Common myeloid progenitor, CD34-positive (primary cell): ENCODE data around the gene TELO2.

Experiments
- CTCF ChIA-PET: fragments of 350-600 bp; sonication (Branson Sonifier 250); formaldehyde crosslinking; loops from one replicate; lab custom pipeline; 2021; ENCODE audit warnings: antibody characterized with exemption; lab: Charles Lee
- POLR2A ChIA-PET: fragments of 350-600 bp; sonication (Branson Sonifier 250); formaldehyde crosslinking; loops from one replicate; lab custom pipeline; 2021; ENCODE audit warnings: antibody characterized with exemption; lab: Charles Lee
- DNase-seq, 3 donors: peaks; one replicate each; pipeline versions ENCODE4 v3.0.0 to v3.0.0-alpha.2; 2013
- H3K27ac ChIP-seq, 2 experiments: 1 replicate in 1 of 2; 2 replicates in 1 of 2; pipeline ENCODE4 v1.7.0; 2013; ENCODE audit warnings: inconsistent platforms in 2 of 2, low read length in 2 of 2, mild to moderate bottlenecking in 2 of 2, low read depth in 1 of 2, moderate library complexity in 1 of 2; ENCODE audit not compliant: severe bottlenecking in 2 of 2, insufficient read depth in 1 of 2, poor library complexity in 1 of 2
- H3K27me3 ChIP-seq, 5 experiments: replicated peaks in 2 of 5; 1 replicate in 3 of 5; 2 replicates in 2 of 5; pipeline versions ENCODE4 v1.6.1 to v1.7.0; 2013; ENCODE audit warnings: low read length in 4 of 5, mild to moderate bottlenecking in 2 of 5, moderate library complexity in 2 of 5, inconsistent platforms in 1 of 5; ENCODE audit not compliant: insufficient read depth in 5 of 5, control insufficient read depth in 4 of 5
- H3K36me3 ChIP-seq, 4 experiments: 1 replicate in 2 of 4; 2 replicates in 2 of 4; pipeline versions ENCODE4 v1.6.1 to v1.7.0; 2013; ENCODE audit warnings: low read length in 3 of 4, control low read depth in 1 of 4, mild to moderate bottlenecking in 1 of 4; ENCODE audit not compliant: control insufficient read depth in 4 of 4, insufficient read depth in 4 of 4
- H3K4me1 ChIP-seq, 4 experiments: 1 replicate in 3 of 4; 2 replicates in 1 of 4; pipeline versions ENCODE4 v1.6.1 to v1.7.1; 2013; ENCODE audit warnings: low read length in 3 of 4, mild to moderate bottlenecking in 3 of 4, control low read depth in 1 of 4, inconsistent platforms in 1 of 4, moderate library complexity in 1 of 4; ENCODE audit not compliant: control insufficient read depth in 4 of 4, insufficient read depth in 4 of 4; ENCODE audit errors: control extremely low read depth in 1 of 4
- H3K4me3 ChIP-seq, 7 experiments: 1 replicate in 4 of 7; 2 replicates in 3 of 7; pipeline versions ENCODE4 v1.5.1 to v1.7.0; 2013; ENCODE audit warnings: mild to moderate bottlenecking in 7 of 7, low read length in 6 of 7, moderate library complexity in 6 of 7, inconsistent platforms in 2 of 7, low read depth in 2 of 7, control low read depth in 1 of 7; ENCODE audit not compliant: insufficient read depth in 4 of 7, control insufficient read depth in 1 of 7; ENCODE audit errors: extremely low read depth in 1 of 7
- H3K9me3 ChIP-seq, 5 experiments: 1 replicate in 4 of 5; 2 replicates in 1 of 5; pipeline versions ENCODE4 v1.6.1 to v1.7.1; 2013; ENCODE audit warnings: low read length in 4 of 5, mild to moderate bottlenecking in 2 of 5, inconsistent platforms in 1 of 5, low read depth in 1 of 5, moderate library complexity in 1 of 5; ENCODE audit not compliant: control insufficient read depth in 4 of 5, insufficient read depth in 2 of 5; ENCODE audit errors: control extremely low read depth in 1 of 5
- WGBS: methylation state at CpG from one replicate; pipeline ENCODE4 v1.1.5; 2013; ENCODE audit not compliant: insufficient coverage; 5-methylcytosine and 5-hydroxymethylcytosine counted together

Gene TELO2

DNA sequence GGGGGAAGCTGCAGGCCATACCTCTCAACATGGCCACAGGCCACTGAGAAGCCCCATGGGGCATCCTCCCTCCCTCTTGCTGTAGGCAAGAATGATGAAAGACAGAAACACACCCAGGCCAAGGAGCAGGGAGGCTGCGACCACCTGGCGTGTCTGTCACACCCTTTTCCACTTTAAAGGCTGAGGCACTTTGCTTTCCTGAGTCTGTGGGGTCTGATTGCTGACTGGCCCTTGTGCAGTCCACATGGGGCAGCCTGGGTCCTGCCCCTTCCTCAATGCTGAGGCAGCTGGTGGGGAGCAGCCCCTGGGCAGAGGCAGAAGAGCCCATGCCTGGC is 49.0 kb downstream of the TELO2 start:
- Histone ChIP-seq H3K27me3 (no peaks in the 10 kb centered on the region), H3K4me3 (no peak overlapping the region), H3K9me3 (no peaks in the 10 kb centered on the region), H3K27ac (no peak overlapping the region), H3K4me1 (peaks cover 0 to 62% (median 57%) of the 10 kb centered on the region in 4 experiments), H3K36me3 (peaks cover 4 to 31% (median 9%) of the 10 kb centered on the region in 4 experiments)
- no peak for DNase-seq
- POLR2A ChIA-PET, result interaction anchor here (0.7 kb wide), 1 partner anchor 109 kb away, joined by 3 read pairs; no protein-coding TSS in a partner anchor
- 100% methylated on average over 2 of the region's 2 CpGs for WGBS
- CTCF ChIA-PET, result interaction anchor here (0.7 kb wide), 1 partner anchor 184 kb away, joined by 3 read pairs; no protein-coding TSS in a partner anchor

GRCh38 chr16:1542533-1542932 is 49.4 kb downstream of the TELO2 start:
- no peaks in the 10 kb centered on the region for H3K9me3 ChIP-seq
- no peak overlapping the region for H3K27ac ChIP-seq
- DNase-seq, result no peak
- POLR2A ChIA-PET, result interaction anchor here (0.7 kb wide), 1 partner anchor 109 kb away, joined by 3 read pairs; no protein-coding TSS in a partner anchor
- no peak overlapping the region for H3K4me3 ChIP-seq
- H3K4me1 ChIP-seq, result peaks cover 0 to 62% (median 55%) of the 10 kb centered on the region in 4 experiments
- H3K27me3 ChIP-seq, result no peaks in the 10 kb centered on the region
- peaks cover 4 to 30% (median 7%) of the 10 kb centered on the region in 4 experiments for H3K36me3 ChIP-seq
- CTCF ChIA-PET, result interaction anchor here (0.7 to 1.5 kb wide), 2 partner anchors 117 to 184 kb away, joined by 3 read pairs; no protein-coding TSS in a partner anchor
- WGBS, result 98% methylated on average over 18 of the region's 18 CpGs

GRCh38 chr16:1543085-1543896 is 50.1 kb downstream of the TELO2 start:
- peaks cover 4 to 30% (median 9%) of the 10 kb centered on the region in 4 experiments for H3K36me3 ChIP-seq
- peak; percentile 83 to 90 (median 87) for DNase-seq
- ChIA-PET CTCF (interaction anchor here (0.8 to 1.5 kb wide), 2 partner anchors 118 to 121 kb away, joined by 3 read pairs; no protein-coding TSS in a partner anchor), POLR2A (interaction anchor here (0.6 to 0.8 kb wide), 2 partner anchors 69 to 221 kb away, joined by 4 read pairs; partner anchors contain the start of genes CRAMP1 and IFT140)
- 24% methylated on average over 25 of the region's 30 CpGs for WGBS
- H3K9me3 ChIP-seq, result no peaks in the 10 kb centered on the region
- H3K4me1 ChIP-seq, result peaks cover 0 to 62% (median 51%) of the 10 kb centered on the region in 4 experiments
- no peaks in the 10 kb centered on the region for H3K27me3 ChIP-seq
- peak overlapping the region in 3 of 7 experiments; percentile 4 to 26 (median 19) for H3K4me3 ChIP-seq
- H3K27ac ChIP-seq, result no peak overlapping the region

DNA sequence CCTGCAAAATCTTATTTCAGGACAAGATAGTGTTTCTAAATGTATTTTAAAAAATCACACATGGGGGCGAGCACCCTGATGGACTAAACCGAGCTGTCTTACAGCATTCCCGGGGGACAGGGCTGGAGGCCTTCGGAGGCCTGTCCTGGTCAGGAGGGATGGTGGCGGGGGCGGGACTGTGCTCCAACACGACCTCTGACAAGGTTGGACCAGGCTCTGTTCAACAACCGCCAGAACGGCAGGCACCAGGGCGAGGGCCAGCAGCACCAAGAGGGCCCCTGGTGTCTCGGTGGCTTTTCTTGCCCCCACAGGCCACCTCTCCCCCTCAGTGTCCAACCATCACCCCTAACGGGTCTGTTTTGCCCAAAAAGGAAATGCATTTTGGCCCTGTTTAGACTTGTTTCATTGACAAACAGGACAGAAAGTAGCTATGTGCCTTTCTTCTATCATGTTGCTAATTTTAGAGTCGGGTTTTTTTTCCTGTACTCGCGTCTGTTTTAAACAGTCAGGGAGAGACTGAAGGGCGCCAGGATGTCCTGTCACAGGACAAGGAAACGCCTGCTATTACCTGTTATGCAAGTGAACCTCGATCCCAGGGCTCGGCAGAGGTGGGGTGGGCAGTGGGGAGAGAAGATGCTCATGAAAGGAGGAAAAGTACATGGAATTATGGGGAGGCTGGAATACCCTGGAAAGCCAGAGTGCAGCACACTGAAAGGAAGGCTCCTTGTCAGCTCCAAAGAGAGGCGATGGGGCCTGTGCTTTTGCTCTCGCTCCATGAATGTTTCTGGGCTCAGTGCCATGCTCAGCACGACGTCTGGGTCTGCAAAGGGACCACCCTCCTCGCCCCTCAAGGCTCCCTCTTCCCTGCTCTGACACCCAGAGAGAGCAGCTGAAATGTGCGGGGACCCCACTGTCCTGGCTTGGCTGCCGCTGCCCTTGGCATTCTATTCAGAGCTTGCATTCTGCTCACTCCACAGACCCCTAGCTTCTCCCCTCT is 52.2 kb downstream of the TELO2 start:
- H3K36me3 ChIP-seq, result peaks cover under 1 to 17% (median 10%) of the 10 kb centered on the region in 4 experiments
- ChIA-PET POLR2A (interaction anchor here (0.8 kb wide), 1 partner anchor 18 kb away, joined by 3 read pairs; no protein-coding TSS in a partner anchor), CTCF (interaction anchor here (0.9 to 1.6 kb wide), 3 partner anchors 18 to 181 kb away, joined by 3 to 6 read pairs (median 3); no protein-coding TSS in a partner anchor)
- H3K4me3 ChIP-seq, result peak overlapping the region in 4 of 7 experiments; percentile 8 to 66 (median 30)
- H3K4me1 ChIP-seq, result peaks cover 0 to 63% (median 48%) of the 10 kb centered on the region in 4 experiments
- H3K27me3 ChIP-seq, result no peaks in the 10 kb centered on the region
- H3K9me3 ChIP-seq, result no peaks in the 10 kb centered on the region
- WGBS, result 28% methylated on average over 25 of the region's 26 CpGs
- peak overlapping the region; percentile 62 to 83 for H3K27ac ChIP-seq
- DNase-seq, result peak in 2 of 3 donors; percentile 40 to 82

- WGBS, result 98% methylated on average over 16 of the region's 16 CpGs
- H3K27me3 ChIP-seq, result no peaks in the 10 kb centered on the region
- no peak overlapping the region for H3K4me3 ChIP-seq
- no peak for DNase-seq
- peaks cover 0 to 63% (median 48%) of the 10 kb centered on the region in 4 experiments for H3K4me1 ChIP-seq
- H3K27ac ChIP-seq, result no peak overlapping the region
- H3K36me3 ChIP-seq, result peaks cover 0 to 20% (median 9%) of the 10 kb centered on the region in 4 experiments
- no peaks in the 10 kb centered on the region for H3K9me3 ChIP-seq
- POLR2A ChIA-PET, result no interaction called here
- CTCF ChIA-PET, result interaction anchor here (1.6 kb wide), 1 partner anchor 17 kb away, joined by 6 read pairs; no protein-coding TSS in a partner anchor
Observed at GRCh38 chr16:1546430-1546829, 53.3 kb downstream of the TELO2 start.

GRCh38 chr16:1548233-1548632 is 55.1 kb downstream of the TELO2 start:
- ChIA-PET POLR2A (no interaction called here), CTCF (interaction anchor here (1.0 to 1.4 kb wide), 2 partner anchors 10 to 179 kb away, joined by 3 to 5 read pairs; no protein-coding TSS in a partner anchor)
- WGBS, result 23% methylated on average over 3 of the region's 5 CpGs
- H3K4me1 ChIP-seq, result peaks cover 0 to 56% (median 38%) of the 10 kb centered on the region in 4 experiments
- peaks cover 0 to 23% (median 13%) of the 10 kb centered on the region in 4 experiments for H3K36me3 ChIP-seq
- H3K27me3 ChIP-seq, result no peaks in the 10 kb centered on the region
- no peaks in the 10 kb centered on the region for H3K9me3 ChIP-seq
- DNase-seq, result peak in 1 of 3 donors; percentile 23
- peak overlapping the region in 1 of 2 experiments; percentile 63 for H3K27ac ChIP-seq
- peak overlapping the region in 1 of 7 experiments; percentile 51 for H3K4me3 ChIP-seq
